GM12864 (cell line): ENCODE measurements around the gene CCDC112.

Experiments used
- DNase-seq: peaks from one replicate; pipeline ENCODE4 v3.0.0-alpha.2; 2011; ENCODE audit warnings: low read depth
- H3K4me3 ChIP-seq: 2 replicates; pipeline ENCODE4 v1.5.1; 2011; ENCODE audit warnings: mild to moderate bottlenecking, low read depth, low read length, control low read depth
- CTCF ChIP-seq: IDR thresholded peaks from 2 replicates; pipeline ENCODE4 v1.5.1; 2011; ENCODE audit warnings: low read depth, mild to moderate bottlenecking, moderate library complexity, low read length, control low read depth, inconsistent platforms; ENCODE audit errors: missing control alignments

CCDC112 gene

DNA sequence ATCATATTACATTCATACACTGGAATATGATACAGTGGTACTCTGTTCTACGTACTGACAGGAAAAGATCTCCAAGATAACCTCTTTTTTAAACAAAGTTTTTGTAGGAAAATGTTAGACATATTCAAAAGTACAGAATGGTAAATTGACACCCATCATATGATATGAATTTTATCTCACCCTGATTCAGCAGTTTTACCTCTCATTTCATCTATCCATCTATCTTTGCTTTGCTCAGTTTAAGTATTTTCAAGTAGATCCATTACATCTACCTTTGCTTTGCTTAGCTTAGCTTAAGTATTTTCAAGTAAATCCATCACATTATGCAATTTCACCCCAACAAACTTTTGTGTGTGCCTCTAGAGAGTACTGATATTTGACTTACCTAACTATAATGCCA lies 14.3 kb downstream of the CCDC112 start:
- DNase-seq, result no peak
- no peak for TF ChIP-seq CTCF
- H3K4me3 ChIP-seq, result no peak overlapping the region

DNA sequence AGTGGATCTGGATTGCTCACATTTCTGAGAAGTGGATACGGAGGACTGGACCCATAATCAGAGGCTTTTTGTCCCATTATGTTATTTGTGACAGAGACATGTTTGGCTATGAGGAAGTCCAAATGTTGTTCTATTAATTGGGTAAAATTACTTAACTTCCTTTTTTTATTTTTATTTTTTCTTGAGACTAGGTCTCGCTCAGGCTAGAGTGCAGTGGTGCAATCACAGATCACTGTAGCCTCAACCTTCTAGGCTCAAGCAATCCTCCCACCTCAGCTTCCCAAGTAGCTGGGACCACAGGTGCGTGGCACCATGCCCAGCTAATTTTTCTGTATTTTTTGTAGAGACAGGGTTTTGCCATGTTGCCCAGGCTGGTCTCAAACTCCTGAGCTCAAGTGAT lies 21.9 kb downstream of the CCDC112 start:
- no peak overlapping the region for H3K4me3 ChIP-seq
- DNase-seq, result no peak
- no peak for TF ChIP-seq CTCF

DNA sequence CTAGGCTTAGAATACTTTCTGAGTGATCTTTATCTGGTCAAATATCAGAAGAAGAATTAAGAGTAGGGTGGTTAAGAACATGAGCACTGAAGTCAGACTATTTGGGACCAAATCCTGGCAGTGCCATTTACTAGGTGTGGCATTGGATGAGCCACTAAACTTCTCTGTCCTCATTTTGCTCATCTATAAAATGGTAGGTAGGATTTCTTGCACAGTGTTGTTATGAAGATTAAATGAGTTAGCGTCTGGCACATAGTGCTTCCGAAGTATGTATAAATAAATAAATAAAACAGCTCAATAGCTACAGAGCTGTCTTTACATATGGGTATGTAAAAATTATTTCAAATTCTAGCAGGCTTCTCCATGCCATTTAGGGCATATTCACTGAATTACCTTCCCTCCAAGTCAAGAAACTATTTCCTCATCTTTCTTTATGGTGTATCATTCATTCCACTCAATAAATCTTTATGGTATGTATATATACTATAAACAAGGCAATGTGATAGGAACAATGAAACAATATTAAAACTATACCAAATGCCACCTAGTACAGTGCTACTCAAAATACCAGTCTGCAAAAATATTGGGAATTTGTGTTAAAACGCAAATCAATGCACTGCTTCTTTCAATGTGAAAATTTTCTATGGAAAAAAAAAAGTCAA lies 24.0 kb downstream of the CCDC112 start:
- no peak for TF ChIP-seq CTCF
- no peak overlapping the region for H3K4me3 ChIP-seq

DNA sequence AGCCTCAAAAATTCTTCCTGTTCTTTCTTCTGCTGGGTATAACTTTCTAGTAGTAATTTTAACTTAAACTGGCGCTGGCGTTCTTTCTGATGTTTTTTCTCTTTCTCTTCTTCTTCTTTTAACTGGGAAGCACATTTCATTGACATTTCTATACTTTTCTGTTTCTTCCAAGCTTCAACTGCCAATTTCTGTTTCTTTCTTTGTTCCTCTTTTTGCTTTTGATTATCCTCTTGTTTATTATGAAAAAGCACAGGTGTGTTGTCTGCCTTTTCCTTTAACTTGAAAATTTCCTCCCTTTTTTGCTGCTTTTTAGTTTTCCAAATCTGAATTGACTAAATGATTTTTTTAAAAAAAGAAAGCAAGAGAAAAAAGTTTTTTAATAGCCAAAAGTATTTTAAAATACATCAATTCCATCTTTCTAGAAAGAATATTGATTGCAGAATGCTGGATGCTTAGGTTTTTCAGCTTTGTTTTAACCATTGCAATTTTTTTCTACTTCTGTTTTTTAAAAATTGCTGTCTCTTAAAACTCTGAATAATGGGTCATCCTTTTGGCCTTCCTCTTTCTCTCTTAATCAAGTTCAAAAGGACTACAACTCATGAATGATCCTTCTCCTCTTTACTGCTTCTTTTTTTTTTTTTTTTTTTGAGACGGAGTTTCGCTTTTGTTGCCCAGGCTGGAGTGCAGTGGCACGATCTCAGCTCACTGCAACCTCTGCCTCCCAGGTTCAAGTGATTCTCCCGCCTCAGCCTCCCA lies 25.0 kb downstream of the CCDC112 start:
- no peak for TF ChIP-seq CTCF
- DNase-seq, result no peak
- no peak overlapping the region for H3K4me3 ChIP-seq

More for the DNA sequence above, 24.0 kb downstream of the CCDC112 start:
- DNase-seq, result no peak

GRCh38 chr5:115267617-115268016 lies 28.8 kb downstream of the CCDC112 start:
- no peak overlapping the region for H3K4me3 ChIP-seq
- DNase-seq, result no peak
- TF ChIP-seq CTCF, result no peak

DNA sequence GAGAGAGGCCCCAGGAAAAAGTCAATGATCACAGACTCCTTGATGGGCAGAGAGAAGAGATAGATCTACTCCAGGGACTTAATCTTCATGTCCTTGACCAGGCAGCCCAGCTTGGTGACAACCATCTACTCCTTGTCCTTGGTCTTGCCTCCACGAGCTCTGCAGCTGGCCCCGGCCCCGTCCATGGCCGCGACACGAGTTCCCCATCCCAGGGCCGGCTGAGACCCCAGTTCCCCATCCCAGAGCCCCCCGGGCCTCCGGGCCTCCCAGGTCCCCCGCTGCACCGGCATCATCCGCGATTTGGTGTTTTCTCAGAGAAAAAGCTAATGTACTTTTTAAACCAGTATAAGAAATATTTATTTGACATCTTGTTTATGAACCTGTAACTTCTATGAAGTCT lies 31.2 kb downstream of the CCDC112 start:
- DNase-seq, result no peak
- TF ChIP-seq CTCF, result no peak
- H3K4me3 ChIP-seq, result no peak overlapping the region

GRCh38 chr5:115264786-115265185 lies 31.7 kb downstream of the CCDC112 start:
- no peak for TF ChIP-seq CTCF
- H3K4me3 ChIP-seq, result no peak overlapping the region
- no peak for DNase-seq
